Astrocyte of the spinal cord (primary cell): ENCODE data around the gene SLC38A9.
"Not testable (repeated sequence)": the region's sequence is repeated elsewhere in the genome, so short reads cannot be mapped to it uniquely, and the experiment has no call there.

Source experiments
- DNase-seq: peaks from one replicate; pipeline ENCODE4 v3.0.0; 2011; ENCODE audit warnings: low read depth, low spot score
- H3K4me3 ChIP-seq: 2 replicates; pipeline ENCODE4 v1.5.1; 2011; ENCODE audit warnings: low read depth, mild to moderate bottlenecking, low read length, moderate library complexity
- CTCF ChIP-seq: IDR thresholded peaks from 2 replicates; pipeline ENCODE4 v1.5.1; 2012; ENCODE audit warnings: low read depth, mild to moderate bottlenecking, low read length, inconsistent platforms
- in situ Hi-C: cut with HindIII; loops from 2 replicates; pipeline ENCODE4 v1.10.0; 2017; ENCODE audit warnings: low sequenced_read_pairs

Gene SLC38A9

GRCh38 chr5:55613112-55613868, 98.8 kb downstream of the SLC38A9 start:
- TF ChIP-seq CTCF, result no peak
- in situ Hi-C loops, result no loop called here
- H3K4me3 ChIP-seq, result no peak overlapping the region
- DNase-seq, result no peak

- no peak for TF ChIP-seq CTCF
- no peak overlapping the region for H3K4me3 ChIP-seq
- no peak for DNase-seq
- in situ Hi-C loops, result no loop called here
Observed at GRCh38 chr5:55610542-55610941, 101.6 kb downstream of the SLC38A9 start.

- in situ Hi-C loops, result no loop called here
- TF ChIP-seq CTCF, result no peak
- no peak overlapping the region for H3K4me3 ChIP-seq
- no peak for DNase-seq
Observed at GRCh38 chr5:55609413-55609812, 102.7 kb downstream of the SLC38A9 start.

- no peak for DNase-seq
- no peak for TF ChIP-seq CTCF
- no peak overlapping the region for H3K4me3 ChIP-seq
- in situ Hi-C loops, result no loop called here
Observed at GRCh38 chr5:55608595-55609349, 103.4 kb downstream of the SLC38A9 start.

- DNase-seq, H3K4me3 ChIP-seq, in situ Hi-C loops: not testable (repeated sequence)
Observed at GRCh38 chr5:55607309-55607708, 104.8 kb downstream of the SLC38A9 start.

GRCh38 chr5:55604611-55605067, 107.5 kb downstream of the SLC38A9 start:
- in situ Hi-C loops, result no loop called here
- TF ChIP-seq CTCF, result no peak
- peak; percentile 71 for DNase-seq
- no peak overlapping the region for H3K4me3 ChIP-seq

- in situ Hi-C loops, result no loop called here
- no peak overlapping the region for H3K4me3 ChIP-seq
- TF ChIP-seq CTCF, result no peak
- DNase-seq, result peak; percentile 43
Observed at GRCh38 chr5:55603922-55604321, 108.2 kb downstream of the SLC38A9 start.
